Keratinocyte (primary cell): Measurements from ENCODE around the gene OR56A1.
A peak's percentile ranks its signal among the peaks of the same experiment; 100 is the strongest.

Experiments
- CTCF ChIP-seq, 3 experiments: IDR thresholded peaks in 1 of 3; conservative IDR thresholded peaks in 1 of 3; optimal IDR thresholded peaks in 1 of 3; 2 replicates in 2 of 3; 3 replicates in 1 of 3; pipeline versions ENCODE3 to v1.5.1; 2011; ENCODE audit warnings: low read length in 3 of 3, mild to moderate bottlenecking in 3 of 3, moderate library complexity in 2 of 3, control low read depth in 1 of 3, inconsistent platforms in 1 of 3; ENCODE audit not compliant: insufficient read depth in 2 of 3; ENCODE audit errors: extremely low read depth in 1 of 3
- EZH2 ChIP-seq: IDR thresholded peaks from one replicate; pipeline ENCODE4 v1.6.1; 2012; ENCODE audit warnings: inconsistent platforms, mild to moderate bottlenecking, low read length, moderate library complexity

GRCh38 chr11:6022956-6023355 is 7.6 kb downstream of the OR56A1 start:
- TF ChIP-seq CTCF (optimal IDR thresholded peaks at IDR 0.05 in 1 of 3, IDR thresholded peaks at IDR 0.05 in 1 of 3, conservative IDR thresholded peaks at IDR 0.05 in 1 of 3; ENCODE audit: extremely low read depth in 1 of 3, insufficient read depth in 2 of 3, low read length in 3 of 3) (peak; percentile 47 to 53 (median 51)), EZH2 (no peak)
